ENCODE data around the gene TECPR2.
"Not testable (repeated sequence)": the region's sequence is repeated elsewhere in the genome, so short reads cannot be mapped to it uniquely, and the experiment has no call there.

DNA sequence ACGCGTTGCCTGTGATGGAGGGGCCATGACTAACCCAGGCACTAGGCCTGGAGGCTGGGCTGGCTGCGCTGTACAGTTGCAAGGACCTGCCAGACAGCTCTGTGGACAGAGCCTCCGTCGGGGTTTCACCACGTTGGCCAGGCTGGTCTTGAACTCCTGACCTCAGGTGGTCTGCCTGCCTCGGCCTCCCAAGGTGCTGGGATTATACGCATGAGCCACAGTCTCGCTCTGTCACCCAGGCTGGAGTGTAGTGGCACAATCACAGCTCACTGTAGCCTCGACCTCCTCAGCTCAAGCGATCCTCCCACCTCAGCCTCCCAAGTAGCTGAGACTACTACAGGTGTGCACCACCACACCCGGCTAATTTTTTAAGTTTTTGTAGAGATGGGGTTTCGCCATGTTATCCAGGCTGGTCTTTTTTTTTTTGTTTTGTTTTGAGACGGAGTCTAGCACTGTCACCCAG lies 178.3 kb downstream of the TECPR2 start:
- TF ChIP-seq, protein P1, sequence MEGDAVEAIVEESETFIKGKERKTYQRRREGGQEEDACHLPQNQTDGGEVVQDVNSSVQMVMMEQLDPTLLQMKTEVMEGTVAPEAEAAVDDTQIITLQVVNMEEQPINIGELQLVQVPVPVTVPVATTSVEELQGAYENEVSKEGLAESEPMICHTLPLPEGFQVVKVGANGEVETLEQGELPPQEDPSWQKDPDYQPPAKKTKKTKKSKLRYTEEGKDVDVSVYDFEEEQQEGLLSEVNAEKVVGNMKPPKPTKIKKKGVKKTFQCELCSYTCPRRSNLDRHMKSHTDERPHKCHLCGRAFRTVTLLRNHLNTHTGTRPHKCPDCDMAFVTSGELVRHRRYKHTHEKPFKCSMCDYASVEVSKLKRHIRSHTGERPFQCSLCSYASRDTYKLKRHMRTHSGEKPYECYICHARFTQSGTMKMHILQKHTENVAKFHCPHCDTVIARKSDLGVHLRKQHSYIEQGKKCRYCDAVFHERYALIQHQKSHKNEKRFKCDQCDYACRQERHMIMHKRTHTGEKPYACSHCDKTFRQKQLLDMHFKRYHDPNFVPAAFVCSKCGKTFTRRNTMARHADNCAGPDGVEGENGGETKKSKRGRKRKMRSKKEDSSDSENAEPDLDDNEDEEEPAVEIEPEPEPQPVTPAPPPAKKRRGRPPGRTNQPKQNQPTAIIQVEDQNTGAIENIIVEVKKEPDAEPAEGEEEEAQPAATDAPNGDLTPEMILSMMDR (IDR thresholded peaks at IDR 0.05; ENCODE audit: poor library complexity), result not testable (repeated sequence)
- TF ChIP-seq EZH2 (IDR thresholded peaks at IDR 0.05; ENCODE audit: borderline replicate concordance); EZH2phosphoT487 (IDR thresholded peaks at IDR 0.05; ENCODE audit: low read depth, severe bottlenecking, unreplicated experiment): not testable (repeated sequence)
